ENCODE results near the gene CNGA2. TPM values are rescaled to one million over a fixed set of nuclear protein-coding genes. Genes with fewer than 3 reads are reported as not detected.

CNGA2 gene
- total and polyA plus RNA-seq, 9 of the 15 experiments (the other 6 are each of a cell fraction or from before 2014, with no cell fraction given): not detected

- no TSS peak for BruUV-seq (replicated peaks)
- CTCF ChIA-PET (ENCODE audit: low intra/inter-chr PET ratio): no interaction called here
- no CpG with 5 or more reads among the region's 4 CpGs for WGBS (ENCODE audit: insufficient coverage, low coverage, missing lambda C conversion rate)
- Histone ChIP-seq H3K79me2 (ENCODE audit: control insufficient read depth, insufficient read depth, low read length) (no peaks in the 10 kb centered on the region), H3K9ac (ENCODE audit: insufficient read depth in 1 of 2, low read depth in 2 of 2, low read length in 2 of 2) (no peak overlapping the region), H3K9me3 (replicated peaks; ENCODE audit: control insufficient read depth, insufficient read depth, low read depth, low read length) (no peaks in the 10 kb centered on the region), H2AFZ (ENCODE audit: low read depth, low read length) (no peak overlapping the region), H3K27me3 (ENCODE audit: control insufficient read depth in 2 of 2, insufficient read depth in 2 of 2, low read length in 2 of 2) (peaks cover 0 to 17% of the 10 kb centered on the region in 2 experiments; a peak in 2 of 5 replicates), H3K36me3 (ENCODE audit: control insufficient read depth, insufficient read depth, low read length) (no peaks in the 10 kb centered on the region), H3K4me1 (replicated peaks in 1 of 2; ENCODE audit: control insufficient read depth in 2 of 2, insufficient read depth in 2 of 2, low read length in 2 of 2) (peaks cover 0 to 5% of the 10 kb centered on the region in 2 experiments; a peak in 2 of 5 replicates), H4K20me1 (replicated peaks; ENCODE audit: control insufficient read depth, insufficient read depth, low read length) (no peaks in the 10 kb centered on the region), H3K9me1 (ENCODE audit: control insufficient read depth, insufficient read depth, low read length) (no peaks in the 10 kb centered on the region), H3K27ac (ENCODE audit: extremely low read depth, low read depth, low read length) (no peak overlapping the region), H3K4me2 (ENCODE audit: insufficient read depth, low read length) (no peak overlapping the region), H3K4me3 (no peak overlapping the region)
- DNase-seq (ENCODE audit: extremely low read depth in 1 of 4, low spot score in 3 of 4) (no peak), ATAC-seq (no peak), FAIRE-seq (no peak)
- in situ Hi-C loops (cut with MboI): no loop called here
- TF ChIP-seq ZNF445 (CRISPR knock-in tag; IDR thresholded peaks at IDR 0.05; ENCODE audit: low read depth) (no peak), DDX20 (tag; IDR thresholded peaks at IDR 0.05; ENCODE audit: low read depth) (no peak), BCOR (IDR thresholded peaks at IDR 0.05) (no peak), AFF1 (IDR thresholded peaks at IDR 0.05; ENCODE audit: low read depth in 1 of 2, partially characterized antibody in 2 of 2) (no peak), KDM2B (CRISPR knock-in tag; IDR thresholded peaks at IDR 0.05) (no peak), ETV1 (tag; conservative IDR thresholded peaks at IDR 0.05; ENCODE audit: low read depth) (no peak), POLR2A (conservative IDR thresholded peaks at IDR 0.05) (no peak), MAFF (IDR thresholded peaks at IDR 0.05; ENCODE audit: low read length) (no peak), MXI1 (IDR thresholded peaks at IDR 0.05; ENCODE audit: low read depth, low read length) (no peak), ELK3 (CRISPR knock-in tag; IDR thresholded peaks at IDR 0.05) (no peak)
- intact Hi-C loops (cut with micrococcal nuclease): no loop called here
- POLR2A ChIA-PET: interaction anchor here (0.8 to 1.5 kb wide), 3 partner anchors 9 to 18 kb away, joined by 3 to 4 read pairs (median 4); no protein-coding TSS in a partner anchor
Observed at GRCh38 chrX:151727346-151727745, 7.2 kb upstream of the CNGA2 start.

Data from K562 (cell line).